Sigmoid colon (tissue), 7 donors: ENCODE measurements around the gene KCNIP1. TPM values are rescaled to one million over a fixed set of nuclear protein-coding genes. Genes with fewer than 3 reads are reported as not detected.

Experiments
- DNase-seq: peaks from one replicate; pipeline ENCODE4 v3.0.0-alpha.2; 2019
- H3K27ac ChIP-seq, 4 donors: fragments of 200-600 bp; sonication (generic); one replicate each; pipeline ENCODE4 v1.5.1; 2016 to 2019; ENCODE audit warnings: mild to moderate bottlenecking in 1 of 4
- H3K27me3 ChIP-seq, 3 donors: fragments of 200-600 bp; sonication (generic); one replicate each; pipeline ENCODE4 v1.5.1; 2019; ENCODE audit warnings: mild to moderate bottlenecking in 1 of 3
- H3K36me3 ChIP-seq, 4 donors: fragments of 200-600 bp; sonication (generic); one replicate each; pipeline ENCODE4 v1.5.1; 2016 to 2019
- H3K4me1 ChIP-seq, 4 donors: fragments of 200-600 bp; sonication (generic); one replicate each; pipeline ENCODE4 v1.5.1; 2017 to 2019
- H3K4me3 ChIP-seq, 4 donors: fragments of 200-600 bp; sonication (generic); one replicate each; pipeline ENCODE4 v1.5.1; 2017 to 2019; ENCODE audit warnings: mild to moderate bottlenecking in 2 of 4, moderate library complexity in 1 of 4
- H3K9me3 ChIP-seq, 4 donors: fragments of 200-600 bp in 3 of 4; sonication (generic) in 3 of 4; one replicate each; pipeline versions ENCODE4 v1.5.1 to v1.6.1; 2013 to 2019
- CTCF ChIP-seq, 4 experiments: fragments of 450-650 bp in 3 of 4; fragments of 200-600 bp in 1 of 4; IDR thresholded peaks; one replicate each; pipeline ENCODE4 v1.5.1; 2016 to 2019; ENCODE audit warnings: antibody characterized with exemption in 4 of 4, mild to moderate bottlenecking in 3 of 4, moderate library complexity in 2 of 4
- EP300 ChIP-seq, 4 donors: sonication (generic); formaldehyde crosslinking; IDR thresholded peaks; one replicate each; pipeline ENCODE4 v1.6.1; 2017; ENCODE audit warnings: antibody characterized with exemption in 4 of 4
- POLR2A ChIP-seq, 2 donors: fragments of 450-650 bp; IDR thresholded peaks; one replicate each; pipeline ENCODE4 v1.6.1; 2016; ENCODE audit warnings: antibody characterized with exemption in 2 of 2, mild to moderate bottlenecking in 2 of 2, moderate library complexity in 2 of 2
- POLR2AphosphoS5 ChIP-seq, 4 donors: sonication (generic); formaldehyde crosslinking; IDR thresholded peaks; one replicate each; pipeline ENCODE4 v1.6.1; 2017; ENCODE audit warnings: antibody characterized with exemption in 4 of 4
- WGBS, 2 donors: extraction: QIAGEN DNeasy Blood & Tissue Kit; methylation state at CpG; one replicate each; pipeline ENCODE4 v1.1.7; 2013; 5-methylcytosine and 5-hydroxymethylcytosine counted together
- intact Hi-C: fragments of 100-400 bp; cut with DNase I; formaldehyde crosslinking; loops from one replicate; pipeline ENCODE4 v1.15.1; 2023
- polyA plus RNA-seq, 3 donors: library from polyadenylated mRNA; stranded (reverse); fragments of 200-250 nt; gene quantifications; one replicate each; pipeline ENCODE4 v1.2.3, GENCODE V29; 2013
- total RNA-seq, 4 donors: library from RNA; depleted of rRNA; stranded (reverse); fragments of >200 nt; gene quantifications; one replicate each; pipeline ENCODE4 v1.1.0, GENCODE V29; 2016
- donor health status: healthy with polysubstance abuse.
- donor health status: Bipolar disorder and iron deficiency.
- donor health status: healthy.

The KCNIP1 gene
- total and polyA plus RNA-seq, 7 donors = 0.28 to 2.8 (median 1.1) TPM; not detected in 2

DNA sequence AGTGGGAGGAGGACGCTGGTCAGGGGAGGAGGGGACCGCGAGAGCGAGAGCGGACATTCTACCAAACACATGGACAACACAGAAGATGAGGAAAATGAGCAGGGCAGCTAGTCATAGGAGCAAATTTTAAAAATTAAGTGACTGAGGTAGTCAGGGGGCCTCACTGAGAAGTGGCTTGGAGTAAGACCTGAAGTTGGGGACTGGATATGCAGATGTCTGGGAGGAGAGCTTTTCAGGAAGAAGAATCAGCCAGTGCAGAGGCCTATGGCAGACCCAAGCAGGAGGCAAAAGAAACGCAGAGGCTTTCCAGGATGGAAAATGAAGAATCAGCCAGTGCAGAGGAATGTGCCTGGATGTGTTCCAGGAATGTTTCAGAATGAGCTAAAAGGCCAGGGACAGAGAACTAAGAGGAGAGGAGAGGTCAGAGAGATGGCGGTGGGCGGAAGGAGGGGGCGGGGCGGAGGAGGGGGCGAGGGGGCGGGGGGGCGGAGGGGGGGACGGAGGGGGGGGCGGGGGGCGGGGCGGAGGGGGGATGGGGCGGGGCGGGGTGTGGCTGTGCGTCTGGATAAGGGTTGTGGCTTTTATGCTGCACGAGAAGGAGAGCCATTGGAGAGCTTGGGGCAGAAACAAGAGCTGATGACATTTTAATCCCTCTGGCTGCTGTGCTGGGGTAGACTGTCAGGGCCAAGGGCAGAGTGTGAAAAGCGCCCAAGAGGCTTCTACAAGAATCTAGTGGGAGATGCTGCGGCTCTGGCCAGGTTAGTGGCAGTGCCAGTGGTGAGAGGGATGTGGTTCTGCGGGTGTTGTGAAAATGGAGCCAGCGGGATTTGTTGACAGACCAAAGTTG, 129.6 kb downstream of the KCNIP1 start:
- intact Hi-C loops = loop anchor here (1.0 to 5.0 kb wide), 5 partner anchors 29 to 531 kb away; no protein-coding TSS in a partner anchor

GRCh38 chr5:170634256-170634990, 130.6 kb downstream of the KCNIP1 start:
- peak; percentile 61 for DNase-seq
- peaks cover 0 to 41% (median 38%) of the 10 kb centered on the region in 4 donors for H3K4me1 ChIP-seq
- H3K9me3 ChIP-seq = no peaks in the 10 kb centered on the region
- H3K27me3 ChIP-seq = no peaks in the 10 kb centered on the region
- intact Hi-C loops = loop anchor here (5.0 kb wide), 3 partner anchors 367 to 532 kb away; no protein-coding TSS in a partner anchor
- peak overlapping the region in 1 of 4 donors; percentile 28 for H3K4me3 ChIP-seq
- no peak for TF ChIP-seq POLR2AphosphoS5 (IDR thresholded peaks at IDR 0.05)
- no peak for TF ChIP-seq CTCF (IDR thresholded peaks at IDR 0.05)
- TF ChIP-seq EP300 (IDR thresholded peaks at IDR 0.05) = no peak
- TF ChIP-seq POLR2A (IDR thresholded peaks at IDR 0.05) = no peak
- 50 to 74% methylated on average over 6 of the region's 6 CpGs for WGBS, 2 donors
- peak overlapping the region; percentile 66 to 87 (median 80) for H3K27ac ChIP-seq
- no peaks in the 10 kb centered on the region for H3K36me3 ChIP-seq

More for the DNA sequence above, 129.6 kb downstream of the KCNIP1 start:
- Histone ChIP-seq H3K4me3 (peak overlapping the region in 3 of 4 donors; percentile 28 to 42 (median 31)), H3K27ac (peak overlapping the region; percentile 81 to 87 (median 84)), H3K9me3 (no peaks in the 10 kb centered on the region), H3K27me3 (no peaks in the 10 kb centered on the region), H3K4me1 (peaks cover 0 to 41% (median 38%) of the 10 kb centered on the region in 4 donors), H3K36me3 (no peaks in the 10 kb centered on the region)
- DNase-seq = peak; percentile 86
- 2 to 7% methylated on average over 14 of the region's 25 CpGs for WGBS, 2 donors
- TF ChIP-seq EP300 (IDR thresholded peaks at IDR 0.05) = no peak
- peak in 1 of 4 experiments; percentile 1 for TF ChIP-seq CTCF (IDR thresholded peaks at IDR 0.05)
- TF ChIP-seq POLR2AphosphoS5 (IDR thresholded peaks at IDR 0.05) = peak in 3 of 4 donors; percentile 33 to 58 (median 56)
- TF ChIP-seq POLR2A (IDR thresholded peaks at IDR 0.05) = no peak

DNA sequence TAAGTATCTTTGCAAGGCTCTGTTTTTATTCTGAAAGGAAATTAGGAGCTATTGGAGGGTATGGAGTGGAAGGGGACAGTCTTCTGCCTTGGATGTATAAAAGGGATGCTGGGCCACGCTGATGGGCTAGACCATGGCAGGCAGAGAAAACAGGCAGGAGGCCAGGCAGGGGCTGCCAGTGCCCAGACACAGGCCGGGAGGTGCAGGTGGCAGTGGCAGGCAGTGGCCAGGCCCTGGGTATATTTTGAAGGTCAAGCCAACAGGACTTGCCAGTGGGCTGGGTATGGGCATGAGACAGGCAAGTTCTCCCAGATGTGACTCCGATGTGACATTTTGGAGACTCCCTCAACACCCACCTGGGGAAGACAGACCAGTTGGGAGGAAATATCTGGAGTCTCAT, 131.9 kb downstream of the KCNIP1 start:
- WGBS, 2 donors = 80 to 89% methylated on average over 3 of the region's 3 CpGs
- Histone ChIP-seq H3K9me3 (no peaks in the 10 kb centered on the region), H3K27me3 (no peaks in the 10 kb centered on the region), H3K36me3 (no peaks in the 10 kb centered on the region), H3K4me3 (no peak overlapping the region), H3K27ac (no peak overlapping the region), H3K4me1 (peaks cover 0 to 40% (median 38%) of the 10 kb centered on the region in 4 donors)
- intact Hi-C loops = no loop called here
- TF ChIP-seq POLR2A (IDR thresholded peaks at IDR 0.05) (no peak), EP300 (IDR thresholded peaks at IDR 0.05) (no peak), POLR2AphosphoS5 (IDR thresholded peaks at IDR 0.05) (no peak), CTCF (IDR thresholded peaks at IDR 0.05) (no peak)
- peak; percentile 46 for DNase-seq

DNA sequence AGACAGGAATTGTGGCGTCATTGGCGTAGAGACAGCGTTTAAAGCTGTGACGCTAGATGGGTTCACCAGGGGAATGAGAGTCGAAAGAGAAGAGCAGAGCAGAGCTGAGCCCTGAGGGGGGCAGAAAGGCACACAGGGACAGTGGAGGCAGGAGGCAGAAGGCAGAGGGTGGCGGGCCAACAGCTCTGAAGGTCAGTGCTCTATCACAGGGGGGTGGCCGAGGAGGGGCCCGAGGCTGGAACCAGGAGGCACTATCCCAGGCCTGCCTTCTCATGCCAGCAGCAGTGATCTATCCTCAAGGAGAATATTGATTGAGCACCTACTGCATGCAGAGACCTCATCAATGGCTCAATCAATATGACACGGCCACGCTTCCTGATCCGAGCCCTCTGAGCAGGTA, 132.4 kb downstream of the KCNIP1 start:
- no peak overlapping the region for H3K4me3 ChIP-seq
- TF ChIP-seq CTCF (IDR thresholded peaks at IDR 0.05) = no peak
- TF ChIP-seq POLR2A (IDR thresholded peaks at IDR 0.05) = no peak
- no peak overlapping the region for H3K27ac ChIP-seq
- peak; percentile 40 for DNase-seq
- H3K4me1 ChIP-seq = peaks cover 0 to 35% (median 33%) of the 10 kb centered on the region in 4 donors
- H3K27me3 ChIP-seq = no peaks in the 10 kb centered on the region
- 87 to 88% methylated on average over 11 of the region's 11 CpGs for WGBS, 2 donors
- intact Hi-C loops = no loop called here
- H3K9me3 ChIP-seq = no peaks in the 10 kb centered on the region
- H3K36me3 ChIP-seq = no peaks in the 10 kb centered on the region
